Neural cell (in vitro differentiated cells): ENCODE data around the gene GINS1.

Source experiments
- CTCF ChIP-seq: fragments of 450-650 bp; IDR thresholded peaks from 2 replicates; pipeline ENCODE4 v1.5.1; 2014; ENCODE audit warnings: antibody characterized with exemption, mild to moderate bottlenecking, moderate library complexity; ENCODE audit not compliant: poor library complexity, severe bottlenecking
- POLR2AphosphoS5 ChIP-seq: IDR thresholded peaks from 2 replicates; pipeline ENCODE4 v1.6.1; 2012
- RAD21 ChIP-seq: fragments of 450-650 bp; conservative IDR thresholded peaks from 2 replicates; pipeline ENCODE4 v1.6.1; 2014; ENCODE audit warnings: antibody characterized with exemption, mild to moderate bottlenecking, moderate library complexity
- REST ChIP-seq: IDR thresholded peaks from 2 replicates; pipeline ENCODE4 v1.6.1; 2012; ENCODE audit warnings: borderline replicate concordance
- SMC3 ChIP-seq: fragments of 450-650 bp; conservative IDR thresholded peaks from 2 replicates; pipeline ENCODE4 v1.6.1; 2014; ENCODE audit warnings: antibody characterized with exemption, mild to moderate bottlenecking, moderate library complexity; ENCODE audit not compliant: poor library complexity
- TAF1 ChIP-seq: IDR thresholded peaks from 2 replicates; pipeline ENCODE4 v1.6.1; 2012; ENCODE audit warnings: low read depth

- no peak for TF ChIP-seq CTCF
- TF ChIP-seq REST: no peak
- TF ChIP-seq POLR2AphosphoS5: no peak
- TF ChIP-seq RAD21: no peak
- no peak for TF ChIP-seq TAF1
- TF ChIP-seq SMC3: no peak
These were observed 72.7 kb downstream of the GINS1 start for GRCh38 chr20:25480156-25480555.
